NCI-H226 (cell line): ENCODE measurements around the gene YBEY.

ENCODE experiments used
- DNase-seq: peaks from one replicate; pipeline ENCODE4 v3.0.0-alpha.2; 2015

YBEY gene

GRCh38 chr21:46265736-46266525 is 20.2 kb upstream of the YBEY start:
- DNase-seq: no peak

GRCh38 chr21:46266946-46267345 is 19.2 kb upstream of the YBEY start:
- no peak for DNase-seq

- DNase-seq: no peak
These were observed 17.8 kb upstream of the YBEY start for GRCh38 chr21:46268371-46268770.

GRCh38 chr21:46269466-46269865 is 16.7 kb upstream of the YBEY start:
- DNase-seq: no peak

- no peak for DNase-seq
These were observed 12.8 kb upstream of the YBEY start for GRCh38 chr21:46273341-46273740.

- DNase-seq: no peak
These were observed 11.2 kb upstream of the YBEY start for GRCh38 chr21:46274797-46275390.

- DNase-seq: no peak
These were observed 2.0 kb upstream of the YBEY start for GRCh38 chr21:46284077-46284644.

- DNase-seq: no peak
These were observed 1.4 kb upstream of the YBEY start for GRCh38 chr21:46284733-46285132.

GRCh38 chr21:46285206-46285661 is 908 bp upstream of the YBEY start, which contains the start of gene MCM3AP:
TSS of gene MCM3AP (minus strand) at chr21:46285611. CDS start at chr21:46285286, 325 bp downstream.
- no peak for DNase-seq

- no peak for DNase-seq
These were observed 483 bp downstream of the YBEY start for GRCh38 chr21:46286648-46287002.

- DNase-seq: no peak
These were observed 1.4 kb downstream of the YBEY start for GRCh38 chr21:46287541-46287940.

- no peak for DNase-seq
These were observed 3.6 kb downstream of the YBEY start for GRCh38 chr21:46289655-46290179.

GRCh38 chr21:46291561-46291960 is 5.4 kb downstream of the YBEY start:
- no peak for DNase-seq

GRCh38 chr21:46294647-46295176 is 8.6 kb downstream of the YBEY start:
- DNase-seq: peak; percentile 84

- DNase-seq: no peak
These were observed 9.1 kb downstream of the YBEY start for GRCh38 chr21:46295177-46295770.

- no peak for DNase-seq
These were observed 10.0 kb downstream of the YBEY start for GRCh38 chr21:46295996-46296752.

- no peak for DNase-seq
These were observed 11.5 kb downstream of the YBEY start for GRCh38 chr21:46297338-46298271.

GRCh38 chr21:46299167-46299566 is 13.0 kb downstream of the YBEY start:
- no peak for DNase-seq

- no peak for DNase-seq
These were observed 15.6 kb downstream of the YBEY start for GRCh38 chr21:46301759-46302158.

- no peak for DNase-seq
These were observed 18.3 kb downstream of the YBEY start for GRCh38 chr21:46304437-46304836.

- no peak for DNase-seq
These were observed 18.8 kb downstream of the YBEY start for GRCh38 chr21:46304955-46305354.
